HCT116 (cell line): ENCODE measurements around the gene CHN1. TPM values are rescaled to one million over a fixed set of nuclear protein-coding genes. Genes with fewer than 3 reads are reported as not detected.

ENCODE experiments used
- ATAC-seq: fragments of 200-7000 bp; cut with Tn5 transposase; 2 replicates; pipeline ENCODE4 v1.9.1; 2020; ENCODE audit warnings: mild to moderate bottlenecking, moderate library complexity
- BruUV-seq: library from RNA; stranded (reverse); fragments of 400-500 nt; replicated peaks from 2 replicates; lab custom pipeline; 2021; lab: Mats Ljungman, UMichigan
- CTCF ChIA-PET: fragments of 300-600 bp; sonication (Branson Sonifier 250); formaldehyde crosslinking; loops from one replicate; lab custom pipeline; 2021; ENCODE audit warnings: antibody characterized with exemption; lab: Charles Lee
- POLR2A ChIA-PET: fragments of 300-600, 350-600 bp; sonication (Branson Sonifier 250); formaldehyde crosslinking; loops from one replicate; lab custom pipeline; 2021; ENCODE audit warnings: antibody characterized with exemption; lab: Charles Lee
- RAD21 ChIA-PET, 2 experiments: fragments of 300-600 bp; sonication (Branson Sonifier 250); formaldehyde crosslinking; loops; one replicate each; lab custom pipeline; 2023; ENCODE audit warnings: low total read pairs in 2 of 2; ENCODE audit not compliant: uncharacterized antibody in 2 of 2, unreplicated experiment in 2 of 2, low non-redundant PET in 1 of 2; lab: Charles Lee
- DNase-seq: peaks from one replicate; pipeline ENCODE4 v3.0.0-alpha.2; 2010; ENCODE audit warnings: low read depth, low spot score
- H2AFZ ChIP-seq: fragments of 200-600 bp; shearing (Covaris generic), sonication (generic); 2 replicates; pipeline ENCODE4 v1.6.1; 2017; ENCODE audit warnings: low read depth, mixed run types, mixed read lengths, antibody characterized with exemption, low read length; ENCODE audit not compliant: poor library complexity, severe bottlenecking
- H3K27ac ChIP-seq: 2 replicates; pipeline ENCODE4 v1.5.1; 2012; ENCODE audit warnings: low read depth, low read length
- H3K27me3 ChIP-seq: fragments of 200-600 bp; sonication (generic); 2 replicates; pipeline ENCODE4 v1.6.1; 2016; ENCODE audit warnings: mixed run types, low read length, mixed read lengths; ENCODE audit not compliant: insufficient read depth
- H3K36me3 ChIP-seq, 2 experiments: fragments of 200-500 bp in 1 of 2; fragments of 200-600 bp in 1 of 2; sonication (Bioruptor generic) in 1 of 2; sonication (generic) in 1 of 2; 2 replicates each; pipeline versions ENCODE4 v1.5.1 to v1.6.1; 2014 to 2016; ENCODE audit warnings: low read length in 2 of 2, inconsistent platforms in 1 of 2, mixed read lengths in 1 of 2, mixed run types in 1 of 2; ENCODE audit not compliant: insufficient read depth in 2 of 2, control insufficient read depth in 1 of 2
- H3K4me1 ChIP-seq, 2 experiments: fragments of 200-600 bp in 1 of 2; sonication (generic) in 1 of 2; 2 replicates each; pipeline versions ENCODE4 v1.5.1 to v1.6.1; 2012 to 2017; ENCODE audit warnings: low read length in 2 of 2, inconsistent platforms in 1 of 2, mild to moderate bottlenecking in 1 of 2, mixed read lengths in 1 of 2, mixed run types in 1 of 2, moderate library complexity in 1 of 2; ENCODE audit not compliant: insufficient read depth in 2 of 2, control insufficient read depth in 1 of 2
- H3K4me2 ChIP-seq: fragments of 200-600 bp; sonication (generic); 2 replicates; pipeline ENCODE4 v1.6.1; 2017; ENCODE audit warnings: mixed run types, low read length, mixed read lengths
- H3K4me3 ChIP-seq, 2 experiments: fragments of 200-600 bp in 1 of 2; sonication (generic) in 1 of 2; replicated peaks in 1 of 2; 2 replicates each; pipeline ENCODE4 v1.5.1; 2011 to 2016; ENCODE audit warnings: low read length in 2 of 2, control low read depth in 1 of 2, low read depth in 1 of 2, mild to moderate bottlenecking in 1 of 2, mixed read lengths in 1 of 2, mixed run types in 1 of 2
- H3K79me2 ChIP-seq: fragments of 200-600 bp; sonication (generic); 2 replicates; pipeline ENCODE4 v1.6.1; 2017; ENCODE audit warnings: mild to moderate bottlenecking, mixed run types, low read length, moderate library complexity, mixed read lengths; ENCODE audit not compliant: insufficient read depth
- H3K9ac ChIP-seq: fragments of 200-600 bp; sonication (generic); 2 replicates; pipeline ENCODE4 v1.6.1; 2016; ENCODE audit warnings: low read length, mixed read lengths
- H3K9me2 ChIP-seq: fragments of 200-600 bp; sonication (generic), shearing (Covaris generic); 2 replicates; pipeline ENCODE4 v1.6.1; 2017; ENCODE audit warnings: mixed run types, mild to moderate bottlenecking, moderate library complexity; ENCODE audit not compliant: insufficient read depth
- H3K9me3 ChIP-seq, 2 experiments: fragments of 200-500 bp in 1 of 2; fragments of 200-600 bp in 1 of 2; sonication (Bioruptor generic) in 1 of 2; sonication (generic) in 1 of 2; 2 replicates each; pipeline ENCODE4 v1.6.1; 2014 to 2017; ENCODE audit warnings: low read length in 2 of 2, mixed read lengths in 2 of 2, inconsistent platforms in 1 of 2, low read depth in 1 of 2, mild to moderate bottlenecking in 1 of 2, mixed run types in 1 of 2, moderate library complexity in 1 of 2; ENCODE audit not compliant: control insufficient read depth in 1 of 2, insufficient read depth in 1 of 2
- H4K20me1 ChIP-seq: fragments of 200-600 bp; sonication (generic), shearing (Covaris generic); 2 replicates; pipeline ENCODE4 v1.6.1; 2017; ENCODE audit warnings: mixed run types, mild to moderate bottlenecking, moderate library complexity; ENCODE audit not compliant: insufficient read depth
- ATF3 ChIP-seq: IDR thresholded peaks from 2 replicates; pipeline ENCODE4 v1.6.1; 2012
- CBX3 ChIP-seq: IDR thresholded peaks from 2 replicates; pipeline ENCODE4 v1.6.1; 2012; ENCODE audit warnings: low read depth
- EGR1 ChIP-seq: IDR thresholded peaks from 2 replicates; pipeline ENCODE4 v1.6.1; 2012; ENCODE audit warnings: low read depth
- ELF1 ChIP-seq: IDR thresholded peaks from 2 replicates; pipeline ENCODE4 v1.6.1; 2012; ENCODE audit warnings: low read depth, borderline replicate concordance
- EZH2phosphoT487 ChIP-seq: fragments of 200-600 bp; IDR thresholded peaks from 2 replicates; pipeline ENCODE4 v1.6.1; 2018; ENCODE audit warnings: antibody characterized with exemption, borderline replicate concordance
- FOSL1 ChIP-seq: IDR thresholded peaks from 2 replicates; pipeline ENCODE4 v1.6.1; 2012; ENCODE audit warnings: low read depth
- JUND ChIP-seq: IDR thresholded peaks from 2 replicates; pipeline ENCODE4 v1.6.1; 2012
- POLR2A ChIP-seq: IDR thresholded peaks from 2 replicates; pipeline ENCODE4 v1.7.0; 2011; ENCODE audit warnings: borderline replicate concordance; ENCODE audit not compliant: insufficient read depth, insufficient read length; ENCODE audit errors: extremely low read depth
- POLR2AphosphoS5 ChIP-seq: IDR thresholded peaks from 2 replicates; pipeline ENCODE4 v1.6.1; 2011; ENCODE audit warnings: mild to moderate bottlenecking, low read depth, low read length, moderate library complexity
- RAD21 ChIP-seq: IDR thresholded peaks from 2 replicates; pipeline ENCODE4 v1.6.1; 2012; ENCODE audit warnings: low read depth, mild to moderate bottlenecking
- SP1 ChIP-seq: IDR thresholded peaks from 2 replicates; pipeline ENCODE4 v1.6.1; 2012; ENCODE audit warnings: low read depth
- TCF7L2 ChIP-seq: IDR thresholded peaks from 2 replicates; pipeline ENCODE4 v1.7.0; 2011; ENCODE audit warnings: borderline replicate concordance, inconsistent platforms; ENCODE audit not compliant: insufficient read depth, insufficient read length; ENCODE audit errors: extremely low read depth
- ZBTB33 ChIP-seq: IDR thresholded peaks from 2 replicates; pipeline ENCODE4 v1.6.1; 2011; ENCODE audit warnings: mild to moderate bottlenecking, low read length, moderate library complexity; ENCODE audit not compliant: insufficient replicate concordance; ENCODE audit errors: extremely low read depth
- intact Hi-C: fragments of 100-400 bp; cut with micrococcal nuclease; formaldehyde crosslinking; loops from 2 replicates; pipeline ENCODE4 v1.10.0; 2022
- total RNA-seq: library from RNA; stranded (reverse); gene quantifications from one replicate; pipeline ENCODE4 v1.2.1, GENCODE V29; 2021; ENCODE audit not compliant: unreplicated experiment

CHN1 gene
- total RNA-seq, 1 experiment from 2014 or later: 3.6 TPM

DNA sequence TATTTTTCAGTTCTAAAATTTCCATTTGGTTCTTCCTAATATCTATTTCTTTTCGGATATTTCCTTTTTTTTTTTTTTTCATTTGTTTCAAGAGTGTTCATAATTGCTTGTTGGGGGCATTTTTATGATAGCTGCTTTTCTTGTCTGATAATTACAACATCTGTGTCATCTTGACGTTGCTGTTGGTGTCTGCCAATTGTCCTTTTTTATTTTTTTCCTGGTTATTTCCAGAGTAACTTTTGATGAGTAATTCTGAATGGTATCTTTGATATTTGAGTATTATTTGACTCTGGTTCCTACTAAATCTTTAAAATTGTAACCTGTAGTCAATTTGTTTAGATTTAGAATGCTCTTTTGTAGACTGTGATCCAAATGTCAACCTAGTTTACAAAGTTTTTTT is 189.7 kb downstream of the CHN1 start:
- ChIA-PET RAD21 (no interaction called here), CTCF (no interaction called here), POLR2A (no interaction called here)
- DNase-seq (no peak), ATAC-seq (no peak)
- H3K9me3 ChIP-seq: no peaks in the 10 kb centered on the region
- no peak overlapping the region for H2AFZ ChIP-seq
- no TSS peak for BruUV-seq
- H3K4me2 ChIP-seq: no peak overlapping the region
- no peak overlapping the region for H3K9ac ChIP-seq
- TF ChIP-seq POLR2AphosphoS5 (no peak), ATF3 (no peak), JUND (no peak)
- H4K20me1 ChIP-seq: no peaks in the 10 kb centered on the region
- no peaks in the 10 kb centered on the region for H3K36me3 ChIP-seq
- no peak overlapping the region for H3K4me3 ChIP-seq
- intact Hi-C loops: no loop called here
- no peaks in the 10 kb centered on the region for H3K9me2 ChIP-seq
- no peaks in the 10 kb centered on the region for H3K27me3 ChIP-seq
- no peak overlapping the region for H3K27ac ChIP-seq
- no peaks in the 10 kb centered on the region for H3K4me1 ChIP-seq
- H3K79me2 ChIP-seq: no peaks in the 10 kb centered on the region

DNA sequence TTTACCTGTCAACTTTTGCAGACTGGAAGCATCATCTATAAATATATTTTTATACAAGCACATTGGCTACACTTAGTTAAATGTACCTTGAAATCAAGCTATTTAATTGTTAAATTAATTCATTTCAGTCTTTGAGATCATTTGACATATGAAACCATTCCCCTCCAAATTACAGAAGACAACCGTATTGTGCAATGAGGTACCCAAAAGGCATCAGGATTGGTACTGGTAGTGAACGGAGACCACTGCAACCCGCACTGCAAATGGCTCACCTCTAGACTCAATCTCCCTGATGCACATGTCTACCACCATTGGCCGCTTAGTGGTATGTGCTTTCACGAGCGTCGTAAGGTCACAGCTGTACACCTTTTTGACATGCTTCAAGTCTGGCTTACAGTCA is 193.1 kb downstream of the CHN1 start:
- Histone ChIP-seq H3K9ac (no peak overlapping the region), H3K79me2 (no peaks in the 10 kb centered on the region), H3K9me2 (no peaks in the 10 kb centered on the region), H3K9me3 (no peaks in the 10 kb centered on the region), H3K4me3 (no peak overlapping the region), H4K20me1 (no peaks in the 10 kb centered on the region), H3K36me3 (no peaks in the 10 kb centered on the region), H3K4me2 (no peak overlapping the region), H2AFZ (no peak overlapping the region), H3K4me1 (no peaks in the 10 kb centered on the region), H3K27me3 (no peaks in the 10 kb centered on the region), H3K27ac (no peak overlapping the region)
- ChIA-PET POLR2A (no interaction called here), RAD21 (no interaction called here), CTCF (no interaction called here)
- intact Hi-C loops: no loop called here
- TF ChIP-seq EZH2phosphoT487: no peak
- TF ChIP-seq ZBTB33: no peak
- no peak for TF ChIP-seq SP1
- TF ChIP-seq FOSL1: no peak
- TF ChIP-seq EGR1: no peak
- no peak for TF ChIP-seq TCF7L2
- TF ChIP-seq CBX3: no peak
- TF ChIP-seq ELF1: no peak
- TF ChIP-seq POLR2A: no peak
- TF ChIP-seq RAD21: no peak
- no peak for ATAC-seq
- no peak for DNase-seq
- BruUV-seq: no TSS peak
